Transverse colon (tissue), 3 donors: ENCODE results near the gene ABCB6.

Experiments
- EP300 ChIP-seq: sonication (generic); formaldehyde crosslinking; IDR thresholded peaks from one replicate; pipeline ENCODE4 v1.6.1; 2017; ENCODE audit warnings: antibody characterized with exemption, low read depth
- POLR2A ChIP-seq: fragments of 450-650 bp; IDR thresholded peaks from one replicate; pipeline ENCODE4 v1.6.1; 2016; ENCODE audit warnings: antibody characterized with exemption, mild to moderate bottlenecking, moderate library complexity
- TF ChIP-seq, protein P1 (sequence below), 5 experiments: fragments of 200-600 bp in 3 of 5; fragments of 450-650 bp in 2 of 5; sonication (generic) in 3 of 5; IDR thresholded peaks; 1 replicate in 2 of 5; 2 replicates in 3 of 5; pipeline ENCODE4 v1.5.1; 2016 to 2017; ENCODE audit warnings: antibody characterized with exemption in 5 of 5, inconsistent platforms in 3 of 5, mild to moderate bottlenecking in 2 of 5, moderate library complexity in 1 of 5

DNA sequence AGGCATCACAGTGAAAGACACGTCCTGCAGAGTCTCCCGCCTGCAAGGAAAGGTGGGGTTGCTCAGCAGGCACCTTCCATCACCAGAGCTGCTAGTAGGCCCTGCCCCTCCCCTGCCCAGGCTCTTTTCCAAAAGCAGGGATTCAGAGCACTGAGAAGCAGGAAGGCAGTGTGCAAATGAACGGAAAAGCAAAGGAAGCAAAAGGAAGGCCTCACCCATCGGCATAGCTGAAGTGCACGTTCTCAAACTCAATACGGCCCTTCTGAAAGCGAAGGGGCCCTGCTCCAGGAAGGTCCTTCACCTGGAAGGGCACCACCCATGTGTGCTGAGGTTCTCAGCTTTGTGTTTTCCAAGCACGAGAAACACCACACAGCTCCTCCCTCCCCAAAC lies 5.7 kb downstream of the ABCB6 start:
- TF ChIP-seq, protein P1, sequence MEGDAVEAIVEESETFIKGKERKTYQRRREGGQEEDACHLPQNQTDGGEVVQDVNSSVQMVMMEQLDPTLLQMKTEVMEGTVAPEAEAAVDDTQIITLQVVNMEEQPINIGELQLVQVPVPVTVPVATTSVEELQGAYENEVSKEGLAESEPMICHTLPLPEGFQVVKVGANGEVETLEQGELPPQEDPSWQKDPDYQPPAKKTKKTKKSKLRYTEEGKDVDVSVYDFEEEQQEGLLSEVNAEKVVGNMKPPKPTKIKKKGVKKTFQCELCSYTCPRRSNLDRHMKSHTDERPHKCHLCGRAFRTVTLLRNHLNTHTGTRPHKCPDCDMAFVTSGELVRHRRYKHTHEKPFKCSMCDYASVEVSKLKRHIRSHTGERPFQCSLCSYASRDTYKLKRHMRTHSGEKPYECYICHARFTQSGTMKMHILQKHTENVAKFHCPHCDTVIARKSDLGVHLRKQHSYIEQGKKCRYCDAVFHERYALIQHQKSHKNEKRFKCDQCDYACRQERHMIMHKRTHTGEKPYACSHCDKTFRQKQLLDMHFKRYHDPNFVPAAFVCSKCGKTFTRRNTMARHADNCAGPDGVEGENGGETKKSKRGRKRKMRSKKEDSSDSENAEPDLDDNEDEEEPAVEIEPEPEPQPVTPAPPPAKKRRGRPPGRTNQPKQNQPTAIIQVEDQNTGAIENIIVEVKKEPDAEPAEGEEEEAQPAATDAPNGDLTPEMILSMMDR (IDR thresholded peaks at IDR 0.05) = no peak
- no peak for TF ChIP-seq EP300
- no peak for TF ChIP-seq POLR2A
